ENCODE data around the gene SLC6A4. TPM values are rescaled to one million over a fixed set of nuclear protein-coding genes. Genes with fewer than 3 reads are reported as not detected.

Gene SLC6A4
- total RNA-seq, 5 donors from 2014 or later (not counting 1 experiment from before 2014, with no cell fraction given), result 0.18 to 0.32 TPM; not detected in 3

DNA sequence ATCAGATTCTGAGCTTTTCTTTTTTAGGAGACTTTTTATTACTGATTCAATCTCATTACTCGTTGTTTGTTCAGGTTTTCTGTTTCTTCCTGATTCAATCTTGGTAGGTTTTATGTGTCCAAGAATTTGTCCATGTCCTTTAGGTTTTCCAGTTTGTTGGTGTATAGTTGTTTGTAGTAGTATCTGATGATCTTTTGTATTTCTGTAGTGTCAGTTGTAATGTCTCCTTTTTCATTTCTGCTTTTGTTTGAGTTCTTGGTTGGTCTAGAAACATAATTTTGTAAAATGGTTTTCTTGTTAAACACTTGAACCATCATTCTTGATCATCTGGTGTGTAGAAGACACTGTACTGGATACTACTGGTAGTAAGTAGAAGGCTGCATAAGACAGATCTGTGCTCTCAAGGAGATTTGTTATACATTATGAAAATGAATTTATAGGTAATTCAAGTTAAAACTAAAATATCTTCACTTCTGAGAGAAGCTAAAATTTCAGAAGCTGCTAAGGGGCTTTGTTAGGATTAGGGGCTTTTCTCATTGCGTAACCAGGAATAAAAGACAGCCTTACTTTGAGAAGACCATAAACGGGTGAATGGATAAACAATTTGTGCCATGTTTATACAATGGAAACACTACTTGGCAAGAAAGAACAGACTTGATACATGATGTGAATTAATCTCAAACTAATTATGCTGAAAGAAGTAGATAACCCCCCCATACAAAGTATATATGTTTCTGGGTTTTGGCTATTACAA lies 74.9 kb downstream of the SLC6A4 start:
- Mint-ChIP-seq H3K27me3 (no peaks in the 10 kb centered on the region), H3K9me3 (peaks cover 0 to 10% (median 6%) of the 10 kb centered on the region in 3 donors), H3K4me3 (no peak overlapping the region), H3K36me3 (peaks cover 57% of the 10 kb centered on the region), H3K27ac (no peak overlapping the region), H3K4me1 (peaks cover 38 to 45% (median 45%) of the 10 kb centered on the region in 3 donors)
- ATAC-seq (replicated peaks in 1 of 4), result no peak
- CTCF ChIA-PET, result no interaction called here
- Histone ChIP-seq H3K4me3 (ENCODE audit: control insufficient read depth in 1 of 2, extremely low read depth in 1 of 2, low read length in 1 of 2) (no peak overlapping the region), H3K36me3 (ENCODE audit: control insufficient read depth in 2 of 2, extremely low read depth in 1 of 2, insufficient read depth in 1 of 2, low read length in 1 of 2) (no peaks in the 10 kb centered on the region), H3K9me3 (no peaks in the 10 kb centered on the region), H3K27me3 (replicated peaks in 1 of 2; ENCODE audit: control insufficient read depth in 2 of 2, extremely low read depth in 1 of 2, insufficient read depth in 2 of 2, low read length in 1 of 2) (no peaks in the 10 kb centered on the region), H3K27ac (ENCODE audit: low read length) (no peak overlapping the region), H3K4me1 (ENCODE audit: control insufficient read depth in 1 of 2, extremely low read depth in 1 of 2, insufficient read depth in 2 of 2, low read length in 2 of 2) (no peaks in the 10 kb centered on the region)
- POLR2A ChIA-PET, result no interaction called here
- WGBS (ENCODE audit: insufficient coverage), result no CpG with 5 or more reads among the region's 3 CpGs
- DNase-seq, result no peak

DNA sequence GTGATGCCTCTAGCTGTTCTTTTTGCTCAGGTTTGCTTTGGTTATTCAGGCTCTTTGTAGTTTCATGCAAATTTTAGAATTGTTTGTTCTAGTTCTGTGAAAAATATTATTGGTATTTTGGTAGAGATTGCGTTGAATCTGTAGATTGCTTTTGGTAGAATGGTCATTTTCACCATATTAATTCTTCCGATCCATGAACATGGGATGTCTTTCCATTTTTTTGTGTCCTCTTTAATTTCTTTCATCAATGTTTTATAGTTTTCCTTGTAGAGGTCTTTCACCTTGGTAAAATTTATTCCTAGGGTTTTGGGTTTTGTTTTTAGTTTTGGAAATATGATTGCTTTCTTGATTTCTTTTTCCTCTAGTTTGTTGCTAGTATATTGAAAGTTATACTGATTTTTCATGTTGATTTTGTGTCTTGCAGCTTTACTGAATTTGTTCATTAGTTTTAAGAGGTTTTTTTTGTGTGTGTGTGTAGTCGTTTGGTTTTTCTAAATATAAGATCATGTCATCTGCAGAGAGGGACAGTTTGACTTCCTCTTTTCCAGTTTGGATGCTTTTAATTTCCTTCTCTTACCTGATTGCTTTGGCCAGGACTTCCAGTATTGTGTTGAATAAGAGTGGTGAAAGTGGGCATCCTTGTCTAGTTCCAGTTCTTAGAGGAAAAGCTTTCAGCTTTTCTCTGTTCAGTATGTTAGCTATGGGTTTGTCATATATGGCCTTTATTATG lies 76.4 kb downstream of the SLC6A4 start:
- Mint-ChIP-seq H3K9me3 (peaks cover 0 to 10% (median 6%) of the 10 kb centered on the region in 3 donors), H3K27me3 (no peaks in the 10 kb centered on the region), H3K36me3 (peaks cover 53% of the 10 kb centered on the region), H3K27ac (no peak overlapping the region), H3K4me1 (peaks cover 32 to 49% (median 41%) of the 10 kb centered on the region in 3 donors), H3K4me3 (no peak overlapping the region)
- ChIA-PET CTCF (no interaction called here), POLR2A (interaction anchor here in 1 of 2 donors (0.6 kb wide), 2 partner anchors 133 to 263 kb away, joined by 3 read pairs; no protein-coding TSS in a partner anchor)
- WGBS (ENCODE audit: insufficient coverage), result no CpG with 5 or more reads among the region's 3 CpGs
- no peak overlapping the region for H3K4me3 ChIP-seq (ENCODE audit: control insufficient read depth in 1 of 2, extremely low read depth in 1 of 2, low read length in 1 of 2)
- DNase-seq, result no peak
- H3K4me1 ChIP-seq (ENCODE audit: control insufficient read depth in 1 of 2, extremely low read depth in 1 of 2, insufficient read depth in 2 of 2, low read length in 2 of 2), result no peaks in the 10 kb centered on the region
- no peaks in the 10 kb centered on the region for H3K27me3 ChIP-seq (replicated peaks in 1 of 2; ENCODE audit: control insufficient read depth in 2 of 2, extremely low read depth in 1 of 2, insufficient read depth in 2 of 2, low read length in 1 of 2)
- no peak overlapping the region for H3K27ac ChIP-seq (ENCODE audit: low read length)
- ATAC-seq (replicated peaks in 1 of 4), result no peak
- no peaks in the 10 kb centered on the region for H3K9me3 ChIP-seq
- H3K36me3 ChIP-seq (ENCODE audit: control insufficient read depth in 2 of 2, extremely low read depth in 1 of 2, insufficient read depth in 1 of 2, low read length in 1 of 2), result no peaks in the 10 kb centered on the region

DNA sequence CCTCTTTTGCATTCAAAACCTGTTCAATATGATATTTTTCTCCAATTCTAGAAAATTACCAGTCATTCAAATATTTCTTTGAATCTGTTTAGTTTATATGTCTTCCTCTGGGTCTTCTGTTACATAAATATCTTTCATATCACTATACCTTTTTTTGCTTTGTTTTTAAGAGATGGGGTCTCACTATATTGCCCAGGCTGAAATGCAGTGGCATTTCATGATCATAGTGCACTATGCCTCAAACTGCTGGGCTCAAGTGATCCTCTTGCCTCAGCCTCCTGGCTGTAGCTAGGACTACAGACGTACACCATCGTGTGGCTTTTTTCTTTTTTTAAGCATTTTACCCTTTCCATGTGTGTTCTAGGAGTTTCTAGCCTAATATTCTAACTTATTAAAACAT lies 80.1 kb downstream of the SLC6A4 start:
- CTCF ChIA-PET, result no interaction called here
- Histone ChIP-seq H3K27me3 (replicated peaks in 1 of 2; ENCODE audit: control insufficient read depth in 2 of 2, extremely low read depth in 1 of 2, insufficient read depth in 2 of 2, low read length in 1 of 2) (no peaks in the 10 kb centered on the region), H3K9me3 (no peaks in the 10 kb centered on the region), H3K4me3 (ENCODE audit: control insufficient read depth in 1 of 2, extremely low read depth in 1 of 2, low read length in 1 of 2) (no peak overlapping the region), H3K4me1 (ENCODE audit: control insufficient read depth in 1 of 2, extremely low read depth in 1 of 2, insufficient read depth in 2 of 2, low read length in 2 of 2) (no peaks in the 10 kb centered on the region), H3K27ac (ENCODE audit: low read length) (no peak overlapping the region), H3K36me3 (ENCODE audit: control insufficient read depth in 2 of 2, extremely low read depth in 1 of 2, insufficient read depth in 1 of 2, low read length in 1 of 2) (no peaks in the 10 kb centered on the region)
- no CpG with 5 or more reads among the region's 2 CpGs for WGBS (ENCODE audit: insufficient coverage)
- Mint-ChIP-seq H3K9me3 (peaks cover 0 to 7% (median 4%) of the 10 kb centered on the region in 3 donors), H3K36me3 (peaks cover 51% of the 10 kb centered on the region), H3K4me3 (no peak overlapping the region), H3K4me1 (peaks cover 37 to 46% (median 41%) of the 10 kb centered on the region in 3 donors), H3K27me3 (no peaks in the 10 kb centered on the region), H3K27ac (no peak overlapping the region)
- POLR2A ChIA-PET, result no interaction called here
- DNase-seq (no peak), ATAC-seq (replicated peaks in 1 of 4) (no peak)

DNA sequence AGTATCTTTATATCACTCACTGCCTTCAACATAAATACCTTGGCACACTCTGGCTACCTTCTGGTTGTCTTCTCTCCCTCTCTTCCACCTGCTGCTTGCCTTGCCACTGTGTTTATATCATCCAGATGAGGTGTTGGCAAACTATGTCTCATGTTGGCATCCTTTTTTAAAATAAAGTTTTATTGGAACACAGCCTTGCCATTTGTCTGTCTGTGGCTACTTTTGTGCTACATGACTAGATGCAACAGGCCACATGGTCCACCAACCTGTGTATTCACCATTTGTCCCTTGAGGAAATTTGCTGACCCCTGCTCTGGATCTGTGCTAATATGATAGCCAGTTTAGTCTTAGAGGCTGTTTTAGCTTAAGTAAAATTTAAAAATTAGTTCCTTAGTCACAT lies 82.0 kb downstream of the SLC6A4 start:
- Histone ChIP-seq H3K4me1 (ENCODE audit: control insufficient read depth in 1 of 2, extremely low read depth in 1 of 2, insufficient read depth in 2 of 2, low read length in 2 of 2) (no peaks in the 10 kb centered on the region), H3K9me3 (no peaks in the 10 kb centered on the region), H3K4me3 (ENCODE audit: control insufficient read depth in 1 of 2, extremely low read depth in 1 of 2, low read length in 1 of 2) (no peak overlapping the region), H3K36me3 (ENCODE audit: control insufficient read depth in 2 of 2, extremely low read depth in 1 of 2, insufficient read depth in 1 of 2, low read length in 1 of 2) (no peaks in the 10 kb centered on the region), H3K27ac (ENCODE audit: low read length) (no peak overlapping the region), H3K27me3 (replicated peaks in 1 of 2; ENCODE audit: control insufficient read depth in 2 of 2, extremely low read depth in 1 of 2, insufficient read depth in 2 of 2, low read length in 1 of 2) (no peaks in the 10 kb centered on the region)
- H3K4me1 Mint-ChIP-seq, result peaks cover 24 to 40% (median 30%) of the 10 kb centered on the region in 3 donors
- DNase-seq (no peak), ATAC-seq (replicated peaks in 1 of 4) (no peak)
- H3K27me3 Mint-ChIP-seq, result no peaks in the 10 kb centered on the region
- ChIA-PET POLR2A (no interaction called here), CTCF (interaction anchor here in 1 of 2 donors (0.6 kb wide), 1 partner anchor 58 kb away, joined by 12 read pairs; no protein-coding TSS in a partner anchor)
- no peak overlapping the region for H3K27ac Mint-ChIP-seq
- H3K4me3 Mint-ChIP-seq, result no peak overlapping the region
- peaks cover 33% of the 10 kb centered on the region for H3K36me3 Mint-ChIP-seq
- no peaks in the 10 kb centered on the region for H3K9me3 Mint-ChIP-seq

DNA sequence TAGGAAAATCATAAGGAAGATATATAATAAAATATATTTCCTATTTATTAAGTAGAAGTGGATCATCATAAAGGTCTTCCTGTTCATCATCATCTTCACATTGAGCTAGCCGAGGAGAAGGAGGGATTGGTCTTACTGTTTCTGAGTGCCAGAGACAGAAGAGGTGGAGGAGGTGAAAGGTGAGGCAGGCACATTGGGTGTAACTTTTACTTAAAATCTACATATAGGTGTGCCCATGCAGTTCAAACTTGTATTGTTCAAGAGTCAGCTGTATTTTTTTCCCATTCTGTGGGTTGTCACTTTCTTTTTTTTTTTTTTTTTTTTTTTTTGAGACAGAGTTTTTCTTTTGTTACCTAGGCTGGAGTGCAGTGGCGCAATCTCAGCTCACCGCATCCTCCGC lies 84.0 kb downstream of the SLC6A4 start:
- ATAC-seq (replicated peaks in 1 of 4) (no peak), DNase-seq (no peak)
- ChIA-PET POLR2A (interaction anchor here in 1 of 2 donors (0.6 kb wide), 1 partner anchor 136 kb away, joined by 5 read pairs; no protein-coding TSS in a partner anchor), CTCF (interaction anchor here in 1 of 2 donors (1.1 to 1.6 kb wide), 3 partner anchors 9 to 128 kb away, joined by 3 to 5 read pairs (median 3); no protein-coding TSS in a partner anchor)
- H3K36me3 ChIP-seq (ENCODE audit: control insufficient read depth in 2 of 2, extremely low read depth in 1 of 2, insufficient read depth in 1 of 2, low read length in 1 of 2), result no peaks in the 10 kb centered on the region
- no peak overlapping the region for H3K27ac Mint-ChIP-seq
- peaks cover 20% of the 10 kb centered on the region for H3K36me3 Mint-ChIP-seq
- no peaks in the 10 kb centered on the region for H3K27me3 Mint-ChIP-seq
- no peak overlapping the region for H3K4me3 ChIP-seq (ENCODE audit: control insufficient read depth in 1 of 2, extremely low read depth in 1 of 2, low read length in 1 of 2)
- H3K4me3 Mint-ChIP-seq, result no peak overlapping the region
- no CpG with 5 or more reads among the region's 4 CpGs for WGBS (ENCODE audit: insufficient coverage)
- no peaks in the 10 kb centered on the region for H3K4me1 ChIP-seq (ENCODE audit: control insufficient read depth in 1 of 2, extremely low read depth in 1 of 2, insufficient read depth in 2 of 2, low read length in 2 of 2)
- H3K9me3 Mint-ChIP-seq, result no peaks in the 10 kb centered on the region
- H3K27ac ChIP-seq (ENCODE audit: low read length), result no peak overlapping the region
- peaks cover 18 to 28% (median 25%) of the 10 kb centered on the region in 3 donors for H3K4me1 Mint-ChIP-seq
- H3K9me3 ChIP-seq, result no peaks in the 10 kb centered on the region
- no peaks in the 10 kb centered on the region for H3K27me3 ChIP-seq (replicated peaks in 1 of 2; ENCODE audit: control insufficient read depth in 2 of 2, extremely low read depth in 1 of 2, insufficient read depth in 2 of 2, low read length in 1 of 2)

DNA sequence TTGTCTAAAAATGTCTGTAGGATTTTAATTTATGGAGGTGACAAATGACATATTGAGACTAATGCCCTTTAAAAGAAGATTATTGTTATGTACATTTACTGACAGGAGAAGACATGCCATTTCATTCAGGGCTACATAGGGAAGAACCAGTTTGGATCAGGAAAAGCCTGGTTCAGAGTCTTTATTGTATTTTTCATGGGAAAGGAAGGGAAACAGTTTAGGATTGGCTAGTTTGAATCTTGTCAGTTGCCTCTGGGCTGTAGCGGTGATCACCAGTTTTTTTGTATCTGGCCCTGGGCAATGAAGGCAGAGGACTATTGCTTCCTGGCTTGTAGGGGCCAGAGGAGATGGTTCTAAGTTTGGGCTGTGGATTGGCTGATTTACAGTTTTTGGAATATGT lies 87.1 kb downstream of the SLC6A4 start:
- Mint-ChIP-seq H3K27me3 (no peaks in the 10 kb centered on the region), H3K4me1 (peaks cover 20 to 25% (median 23%) of the 10 kb centered on the region in 3 donors), H3K9me3 (no peaks in the 10 kb centered on the region), H3K36me3 (peaks cover 17% of the 10 kb centered on the region), H3K4me3 (no peak overlapping the region), H3K27ac (peak overlapping the region in 1 of 2 donors; percentile 1)
- Histone ChIP-seq H3K9me3 (no peaks in the 10 kb centered on the region), H3K27me3 (replicated peaks in 1 of 2; ENCODE audit: control insufficient read depth in 2 of 2, extremely low read depth in 1 of 2, insufficient read depth in 2 of 2, low read length in 1 of 2) (no peaks in the 10 kb centered on the region), H3K27ac (ENCODE audit: low read length) (no peak overlapping the region), H3K4me1 (ENCODE audit: control insufficient read depth in 1 of 2, extremely low read depth in 1 of 2, insufficient read depth in 2 of 2, low read length in 2 of 2) (no peaks in the 10 kb centered on the region), H3K36me3 (ENCODE audit: control insufficient read depth in 2 of 2, extremely low read depth in 1 of 2, insufficient read depth in 1 of 2, low read length in 1 of 2) (no peaks in the 10 kb centered on the region), H3K4me3 (ENCODE audit: control insufficient read depth in 1 of 2, extremely low read depth in 1 of 2, low read length in 1 of 2) (no peak overlapping the region)
- WGBS (ENCODE audit: insufficient coverage), result no CpG with 5 or more reads among the region's 1 CpG
- ChIA-PET POLR2A (no interaction called here), CTCF (interaction anchor here in 1 of 2 donors (0.7 kb wide), 1 partner anchor 12 kb away, joined by 3 read pairs; no protein-coding TSS in a partner anchor)
- ATAC-seq (replicated peaks in 1 of 4) (no peak), DNase-seq (no peak)

Data from T-cell (primary cell).